Uterus (tissue), 4 donors: ENCODE data around the gene PTS. TPM values are rescaled to one million over a fixed set of nuclear protein-coding genes. Genes with fewer than 3 reads are reported as not detected.

Source experiments
- DNase-seq, 2 donors: peaks; one replicate each; pipeline ENCODE4 v3.0.0-alpha.2; 2019 to 2020
- H3K27ac ChIP-seq, 2 donors: fragments of 200-600 bp; sonication (generic); 1 replicate in 1 of 2; 2 replicates in 1 of 2; pipeline ENCODE4 v1.5.1; 2016 to 2018
- H3K27me3 ChIP-seq, 2 donors: fragments of 200-600 bp; sonication (generic); one replicate each; pipeline ENCODE4 v1.5.1; 2018 to 2019; ENCODE audit warnings: control low read depth in 1 of 2
- H3K36me3 ChIP-seq, 2 donors: fragments of 200-600 bp; sonication (generic); one replicate each; pipeline ENCODE4 v1.5.1; 2019; ENCODE audit warnings: control low read depth in 1 of 2
- H3K4me1 ChIP-seq, 2 donors: fragments of 200-600 bp; sonication (generic); one replicate each; pipeline ENCODE4 v1.5.1; 2018 to 2019; ENCODE audit warnings: control low read depth in 1 of 2
- H3K4me3 ChIP-seq, 2 donors: fragments of 200-600 bp; sonication (generic); 1 replicate in 1 of 2; 2 replicates in 1 of 2; pipeline ENCODE4 v1.5.1; 2018 to 2019; ENCODE audit warnings: mild to moderate bottlenecking in 1 of 2
- H3K9me3 ChIP-seq, 2 donors: fragments of 200-600 bp; sonication (generic); one replicate each; pipeline ENCODE4 v1.5.1; 2019; ENCODE audit warnings: control low read depth in 1 of 2
- POLR2A ChIP-seq, 2 donors: fragments of 450-650 bp; IDR thresholded peaks; one replicate each; pipeline ENCODE4 v1.6.1; 2016; ENCODE audit warnings: antibody characterized with exemption in 2 of 2, mild to moderate bottlenecking in 1 of 2, moderate library complexity in 1 of 2
- intact Hi-C: fragments of 100-400 bp; cut with DNase I; formaldehyde crosslinking; loops from one replicate; pipeline ENCODE4 v1.15.1; 2023; ENCODE audit warnings: low total_unique reads
- total RNA-seq, 4 donors: library from RNA; depleted of rRNA in 3 of 4; stranded (reverse); fragments of >200 nt in 3 of 4; gene quantifications; one replicate each; pipeline versions ENCODE4 v1.1.0 to v1.2.4, GENCODE V29; 2014 to 2023
- TF ChIP-seq, protein P1 (sequence below), 4 experiments: fragments of 200-600 bp in 2 of 4; fragments of 450-650 bp in 2 of 4; sonication (generic) in 2 of 4; IDR thresholded peaks; one replicate each; pipeline ENCODE4 v1.5.1; 2016 to 2019; ENCODE audit warnings: antibody characterized with exemption in 4 of 4, mild to moderate bottlenecking in 2 of 4, moderate library complexity in 1 of 4
- donor health status: DM: yes; HTN: yes; CAD: no.

PTS gene
- total RNA-seq, 4 donors from 2014 or later = 15.9 to 43.5 (median 35.4) TPM

- no peak for DNase-seq
- no peaks in the 10 kb centered on the region for H3K27me3 ChIP-seq
- no peaks in the 10 kb centered on the region for H3K4me1 ChIP-seq
Measured at GRCh38 chr11:112226831-112227401, 688 bp downstream of the PTS start.

DNA sequence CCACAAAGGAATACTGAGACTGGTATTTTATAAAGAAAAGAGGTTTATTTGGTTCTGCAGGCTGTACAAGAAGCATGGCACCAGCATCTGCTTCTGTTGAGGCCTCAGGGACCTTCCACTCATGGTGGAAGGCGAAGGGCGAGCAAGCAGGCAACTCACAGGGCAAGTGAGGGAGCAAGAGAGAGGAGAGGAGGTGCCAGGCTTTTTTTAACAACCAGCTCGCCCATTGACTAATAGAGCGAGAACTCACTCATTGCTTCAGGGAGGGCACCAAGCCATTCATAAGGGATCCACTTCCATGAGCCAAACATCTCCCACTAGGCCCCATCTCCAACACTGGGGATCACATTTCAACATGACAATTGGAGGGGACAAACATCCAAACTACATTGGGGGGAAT lies 1.2 kb downstream of the PTS start:
- Histone ChIP-seq H3K27me3 (no peaks in the 10 kb centered on the region), H3K27ac (peak overlapping the region; percentile 95 to 96), H3K4me3 (peak overlapping the region in 1 of 2 donors; percentile 78), H3K9me3 (no peaks in the 10 kb centered on the region), H3K36me3 (no peaks in the 10 kb centered on the region), H3K4me1 (no peaks in the 10 kb centered on the region)
- intact Hi-C loops = no loop called here
- no peak for DNase-seq
- no peak for TF ChIP-seq POLR2A (IDR thresholded peaks at IDR 0.05)
- TF ChIP-seq, protein P1, sequence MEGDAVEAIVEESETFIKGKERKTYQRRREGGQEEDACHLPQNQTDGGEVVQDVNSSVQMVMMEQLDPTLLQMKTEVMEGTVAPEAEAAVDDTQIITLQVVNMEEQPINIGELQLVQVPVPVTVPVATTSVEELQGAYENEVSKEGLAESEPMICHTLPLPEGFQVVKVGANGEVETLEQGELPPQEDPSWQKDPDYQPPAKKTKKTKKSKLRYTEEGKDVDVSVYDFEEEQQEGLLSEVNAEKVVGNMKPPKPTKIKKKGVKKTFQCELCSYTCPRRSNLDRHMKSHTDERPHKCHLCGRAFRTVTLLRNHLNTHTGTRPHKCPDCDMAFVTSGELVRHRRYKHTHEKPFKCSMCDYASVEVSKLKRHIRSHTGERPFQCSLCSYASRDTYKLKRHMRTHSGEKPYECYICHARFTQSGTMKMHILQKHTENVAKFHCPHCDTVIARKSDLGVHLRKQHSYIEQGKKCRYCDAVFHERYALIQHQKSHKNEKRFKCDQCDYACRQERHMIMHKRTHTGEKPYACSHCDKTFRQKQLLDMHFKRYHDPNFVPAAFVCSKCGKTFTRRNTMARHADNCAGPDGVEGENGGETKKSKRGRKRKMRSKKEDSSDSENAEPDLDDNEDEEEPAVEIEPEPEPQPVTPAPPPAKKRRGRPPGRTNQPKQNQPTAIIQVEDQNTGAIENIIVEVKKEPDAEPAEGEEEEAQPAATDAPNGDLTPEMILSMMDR (IDR thresholded peaks at IDR 0.05) = no peak

More at GRCh38 chr11:112226831-112227401, 688 bp downstream of the PTS start:
- H3K4me3 ChIP-seq = peak overlapping the region; percentile 77 to 78
- intact Hi-C loops = no loop called here
- peak overlapping the region; percentile 95 to 96 for H3K27ac ChIP-seq
- TF ChIP-seq POLR2A (IDR thresholded peaks at IDR 0.05) = no peak
- TF ChIP-seq, protein P1 (IDR thresholded peaks at IDR 0.05) = no peak
- no peaks in the 10 kb centered on the region for H3K36me3 ChIP-seq
- no peaks in the 10 kb centered on the region for H3K9me3 ChIP-seq

GRCh38 chr11:112228706-112229105 lies 2.5 kb downstream of the PTS start:
- TF ChIP-seq, protein P1 (IDR thresholded peaks at IDR 0.05) = no peak
- TF ChIP-seq POLR2A (IDR thresholded peaks at IDR 0.05) = no peak
- no peak for DNase-seq
- no peak overlapping the region for H3K27ac ChIP-seq
- no peak overlapping the region for H3K4me3 ChIP-seq
- no peaks in the 10 kb centered on the region for H3K4me1 ChIP-seq
- H3K9me3 ChIP-seq = no peaks in the 10 kb centered on the region
- no peaks in the 10 kb centered on the region for H3K27me3 ChIP-seq
- H3K36me3 ChIP-seq = no peaks in the 10 kb centered on the region
- intact Hi-C loops = no loop called here

GRCh38 chr11:112229159-112229558 lies 2.9 kb downstream of the PTS start:
- intact Hi-C loops = no loop called here
- Histone ChIP-seq H3K4me3 (no peak overlapping the region), H3K27ac (no peak overlapping the region), H3K36me3 (no peaks in the 10 kb centered on the region), H3K4me1 (no peaks in the 10 kb centered on the region), H3K27me3 (no peaks in the 10 kb centered on the region), H3K9me3 (no peaks in the 10 kb centered on the region)
- DNase-seq = no peak
- no peak for TF ChIP-seq POLR2A (IDR thresholded peaks at IDR 0.05)
- TF ChIP-seq, protein P1 (IDR thresholded peaks at IDR 0.05) = no peak

DNA sequence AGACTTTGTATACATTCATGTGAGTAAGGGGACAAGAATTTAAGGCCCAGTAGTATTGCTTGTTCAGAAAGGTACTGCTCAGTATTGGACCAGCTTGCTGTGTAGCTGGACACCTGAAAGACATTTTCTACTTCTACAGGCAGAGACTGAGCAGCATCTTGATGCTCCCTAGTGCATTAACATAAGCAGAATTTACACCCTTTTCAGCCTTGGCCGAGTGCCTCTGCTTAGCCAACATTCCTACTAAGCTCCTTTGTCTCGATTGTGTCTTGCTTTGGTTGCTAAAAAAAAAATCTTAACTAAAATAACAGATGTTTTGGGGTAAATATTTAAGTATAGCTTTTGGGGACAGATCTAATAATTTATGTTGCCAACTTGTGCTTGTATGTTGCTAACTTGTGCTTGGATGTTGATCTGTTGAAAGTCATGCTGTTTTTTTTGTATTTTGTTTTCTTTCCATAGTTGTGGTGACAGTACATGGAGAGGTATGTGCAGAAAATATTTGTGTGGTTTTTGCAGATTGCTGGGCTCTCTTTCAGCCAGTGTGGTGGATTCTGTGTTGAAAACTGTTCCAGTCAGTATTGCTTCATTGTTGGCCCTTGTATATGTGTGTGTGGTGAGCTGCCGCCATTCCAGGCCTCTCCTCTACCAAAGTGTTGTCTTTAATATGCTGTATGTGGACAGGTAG lies 3.7 kb downstream of the PTS start:
- Histone ChIP-seq H3K27me3 (no peaks in the 10 kb centered on the region), H3K4me1 (no peaks in the 10 kb centered on the region), H3K36me3 (no peaks in the 10 kb centered on the region), H3K9me3 (no peaks in the 10 kb centered on the region), H3K4me3 (no peak overlapping the region), H3K27ac (no peak overlapping the region)
- no peak for DNase-seq
- TF ChIP-seq, protein P1 (IDR thresholded peaks at IDR 0.05) = no peak
- no peak for TF ChIP-seq POLR2A (IDR thresholded peaks at IDR 0.05)
- intact Hi-C loops = no loop called here
